H1 (cell line): ENCODE measurements around the gene NNMT. TPM values are rescaled to one million over a fixed set of nuclear protein-coding genes. Genes with fewer than 3 reads are reported as not detected.

Source experiments
- CTCF ChIA-PET: fragments of 300-600 bp; sonication (Branson Sonifier 250); formaldehyde crosslinking; loops from one replicate; lab custom pipeline; 2021; ENCODE audit not compliant: partially characterized antibody; lab: Charles Lee
- POLR2A ChIA-PET: fragments of 300-600 bp; sonication (Branson Sonifier 250); formaldehyde crosslinking; loops from one replicate; lab custom pipeline; 2021; ENCODE audit warnings: inconsistent platforms; ENCODE audit not compliant: partially characterized antibody; lab: Charles Lee
- DNase-seq, 2 experiments: peaks; one replicate each; pipeline versions ENCODE4 v3.0.0 to v3.0.0-alpha.2; 2010 to 2022; ENCODE audit warnings: low spot score in 2 of 2, low read depth in 1 of 2, mixed read lengths in 1 of 2
- FAIRE-seq: peaks from 2 replicates; lab custom pipeline; 2011; peaks lifted over from hg19 to GRCh38; lab: Jason Lieb, UNC
- H2AFZ ChIP-seq: 2 replicates; pipeline ENCODE4 v1.8.1; 2012; ENCODE audit warnings: low read length, inconsistent platforms
- H2AK5ac ChIP-seq: 2 replicates; pipeline ENCODE4 v1.6.1; 2013; ENCODE audit warnings: low read depth, low read length
- H2BK120ac ChIP-seq: replicated peaks from 2 replicates; pipeline ENCODE3; 2013; ENCODE audit warnings: low read depth, low read length, inconsistent platforms
- H2BK12ac ChIP-seq: 2 replicates; pipeline ENCODE4 v1.6.1; 2013; ENCODE audit warnings: low read depth, low read length
- H2BK15ac ChIP-seq: 2 replicates; pipeline ENCODE4 v1.6.1; 2013; ENCODE audit warnings: low read length
- H2BK20ac ChIP-seq: 2 replicates; pipeline ENCODE4 v1.6.1; 2013; ENCODE audit warnings: low read length
- H2BK5ac ChIP-seq: 2 replicates; pipeline ENCODE4 v1.6.1; 2013; ENCODE audit warnings: low read depth, low read length
- H3K14ac ChIP-seq: 2 replicates; pipeline ENCODE4 v1.6.1; 2013; ENCODE audit warnings: inconsistent platforms; ENCODE audit not compliant: insufficient read length
- H3K18ac ChIP-seq: 2 replicates; pipeline ENCODE4 v1.6.1; 2013; ENCODE audit warnings: low read length; ENCODE audit errors: extremely low read depth
- H3K23ac ChIP-seq: 2 replicates; pipeline ENCODE4 v1.6.1; 2013; ENCODE audit warnings: inconsistent platforms; ENCODE audit not compliant: insufficient read length
- H3K23me2 ChIP-seq: 2 replicates; pipeline ENCODE4 v1.6.1; 2013; ENCODE audit warnings: low read depth, low read length
- H3K27ac ChIP-seq: 2 replicates; pipeline ENCODE4 v1.6.1; 2011; ENCODE audit warnings: low read depth, low read length, inconsistent platforms
- H3K27me3 ChIP-seq, 4 experiments: replicated peaks in 1 of 4; 1 replicate in 1 of 4; 2 replicates in 3 of 4; pipeline versions ENCODE4 v1.6.1 to v1.8.1; 2011 to 2013; ENCODE audit warnings: low read length in 3 of 4, mild to moderate bottlenecking in 3 of 4, inconsistent platforms in 2 of 4, mixed read lengths in 2 of 4, moderate library complexity in 1 of 4; ENCODE audit not compliant: control insufficient read depth in 3 of 4, insufficient read depth in 3 of 4; ENCODE audit errors: extremely low read depth in 1 of 4
- H3K36me3 ChIP-seq, 4 experiments: 2 replicates each; pipeline versions ENCODE4 v1.6.1 to v1.8.1; 2011 to 2013; ENCODE audit warnings: mild to moderate bottlenecking in 4 of 4, low read length in 3 of 4, moderate library complexity in 2 of 4, control low read depth in 1 of 4, inconsistent platforms in 1 of 4; ENCODE audit not compliant: insufficient read depth in 4 of 4, control insufficient read depth in 2 of 4
- H3K4ac ChIP-seq: replicated peaks from 2 replicates; pipeline ENCODE3; 2013; ENCODE audit warnings: low read length, low read depth, mixed read lengths, inconsistent platforms; ENCODE audit not compliant: insufficient read length
- H3K4me1 ChIP-seq, 4 experiments: replicated peaks in 1 of 4; 1 replicate in 1 of 4; 2 replicates in 3 of 4; pipeline versions ENCODE4 v1.6.1 to v1.8.1; 2011 to 2013; ENCODE audit warnings: low read length in 3 of 4, inconsistent platforms in 2 of 4, mixed read lengths in 1 of 4; ENCODE audit not compliant: insufficient read depth in 4 of 4, control insufficient read depth in 3 of 4
- H3K4me2 ChIP-seq, 2 experiments: 2 replicates each; pipeline versions ENCODE4 v1.6.1 to v1.8.1; 2011 to 2013; ENCODE audit warnings: low read depth in 2 of 2, low read length in 2 of 2, control low read depth in 1 of 2, inconsistent platforms in 1 of 2, mild to moderate bottlenecking in 1 of 2; ENCODE audit not compliant: insufficient read depth in 1 of 2
- H3K4me3 ChIP-seq, 4 experiments: fragments of 200-600, 300-600 bp in 1 of 4; sonication (generic), shearing (Covaris generic), sonication (Bioruptor Twin) in 1 of 4; 2 replicates each; pipeline versions ENCODE4 v1.5.1 to v1.8.1; 2011 to 2016; ENCODE audit warnings: low read length in 4 of 4, low read depth in 3 of 4, control low read depth in 2 of 4, inconsistent platforms in 2 of 4, mild to moderate bottlenecking in 2 of 4, mixed read lengths in 1 of 4, moderate library complexity in 1 of 4; ENCODE audit not compliant: insufficient read depth in 2 of 4; ENCODE audit errors: extremely low read depth in 1 of 4
- H3K56ac ChIP-seq: replicated peaks from 2 replicates; pipeline ENCODE3; 2013; ENCODE audit warnings: low read depth, mild to moderate bottlenecking, mixed read lengths, low read length, inconsistent platforms; ENCODE audit not compliant: insufficient read length
- H3K79me1 ChIP-seq: 2 replicates; pipeline ENCODE4 v1.6.1; 2013; ENCODE audit warnings: low read depth, low read length, control low read depth
- H3K79me2 ChIP-seq, 2 experiments: 2 replicates each; pipeline versions ENCODE4 v1.6.1 to v1.8.1; 2012 to 2013; ENCODE audit warnings: low read length in 2 of 2, mild to moderate bottlenecking in 2 of 2, inconsistent platforms in 1 of 2; ENCODE audit not compliant: insufficient read depth in 2 of 2, control insufficient read depth in 1 of 2
- H3K9ac ChIP-seq, 4 experiments: replicated peaks in 1 of 4; 1 replicate in 1 of 4; 2 replicates in 3 of 4; pipeline versions ENCODE4 v1.6.1 to v1.8.1; 2011 to 2013; ENCODE audit warnings: low read depth in 3 of 4, low read length in 3 of 4, control low read depth in 2 of 4, mild to moderate bottlenecking in 2 of 4, moderate library complexity in 2 of 4, inconsistent platforms in 1 of 4; ENCODE audit errors: extremely low read depth in 1 of 4
- H3K9me3 ChIP-seq, 2 experiments: 2 replicates each; pipeline versions ENCODE4 v1.6.1 to v1.8.1; 2012 to 2013; ENCODE audit warnings: mild to moderate bottlenecking in 2 of 2, moderate library complexity in 2 of 2, control low read depth in 1 of 2, inconsistent platforms in 1 of 2, low read depth in 1 of 2, low read length in 1 of 2, mixed read lengths in 1 of 2; ENCODE audit not compliant: insufficient read depth in 2 of 2
- H4K20me1 ChIP-seq, 2 experiments: replicated peaks in 1 of 2; 2 replicates each; pipeline versions ENCODE3 to v1.8.1; 2011 to 2013; ENCODE audit warnings: inconsistent platforms in 2 of 2, low read length in 2 of 2, mild to moderate bottlenecking in 1 of 2; ENCODE audit not compliant: insufficient read depth in 2 of 2, control insufficient read depth in 1 of 2
- H4K5ac ChIP-seq: 2 replicates; pipeline ENCODE4 v1.6.1; 2013; ENCODE audit warnings: low read length, low read depth, mixed read lengths, inconsistent platforms; ENCODE audit not compliant: insufficient read length
- H4K8ac ChIP-seq: 2 replicates; pipeline ENCODE4 v1.8.0; 2013; ENCODE audit warnings: mild to moderate bottlenecking, moderate library complexity, low read length, inconsistent platforms; ENCODE audit not compliant: insufficient read depth; ENCODE audit errors: extremely low read depth
- H4K91ac ChIP-seq: replicated peaks from 2 replicates; pipeline ENCODE3; 2013; ENCODE audit warnings: low read length, mixed read lengths, inconsistent platforms; ENCODE audit not compliant: insufficient read length
- CTBP2 ChIP-seq: IDR thresholded peaks from 2 replicates; pipeline ENCODE4 v1.7.0; 2011; ENCODE audit warnings: borderline replicate concordance, mild to moderate bottlenecking, moderate library complexity, mixed read lengths, low read length; ENCODE audit not compliant: insufficient read depth, insufficient read length
- FOSL1 ChIP-seq: IDR thresholded peaks from 2 replicates; pipeline ENCODE4 v1.6.1; 2011; ENCODE audit warnings: mild to moderate bottlenecking, low read depth, low read length, moderate library complexity; ENCODE audit not compliant: insufficient read depth
- JUND ChIP-seq: IDR thresholded peaks from 2 replicates; pipeline ENCODE4 v1.6.1; 2011; ENCODE audit warnings: mild to moderate bottlenecking, improper control_type of control experiment, low read length
- RAD21 ChIP-seq, 2 experiments: IDR thresholded peaks in 1 of 2; conservative IDR thresholded peaks in 1 of 2; 2 replicates each; pipeline ENCODE4 v1.6.1; 2011; ENCODE audit warnings: low read depth in 2 of 2, low read length in 2 of 2, improper control_type of control experiment in 1 of 2, inconsistent platforms in 1 of 2, mild to moderate bottlenecking in 1 of 2, moderate library complexity in 1 of 2
- SP4 ChIP-seq: IDR thresholded peaks from 2 replicates; pipeline ENCODE4 v1.6.1; 2012; ENCODE audit warnings: low read length, inconsistent platforms
- WGBS, 2 experiments: shearing (Covaris generic) in 1 of 2; methylation state at CpG; one replicate each; pipeline versions ENCODE4 v1.1.6 to v1.1.7; 2013 to 2015; ENCODE audit warnings: low lambda C conversion rate in 2 of 2, mixed read lengths in 2 of 2, inconsistent platforms in 1 of 2, low coverage in 1 of 2, missing lambda C conversion rate in 1 of 2; ENCODE audit not compliant: insufficient replicate concordance in 2 of 2, insufficient coverage in 1 of 2, insufficient read length in 1 of 2; ENCODE audit errors: extremely low coverage in 1 of 2, missing lambda C conversion rate in 1 of 2; 5-methylcytosine and 5-hydroxymethylcytosine counted together
- polyA plus RNA-seq, 7 experiments: library from polyadenylated mRNA; depleted of rRNA in 3 of 7; stranded (reverse) in 5 of 7; unstranded in 2 of 7; fragments of >200 nt in 5 of 7; fragments of 200-250 nt in 2 of 7; gene quantifications; 1 replicate in 5 of 7; 2 replicates in 1 of 7; 4 replicates in 1 of 7; pipeline versions ENCODE4 v1.2.1 to v1.2.3, GENCODE V29; 2011 to 2013; ENCODE audit warnings: missing spikeins in 2 of 7, mixed read lengths in 2 of 7
- total RNA-seq: library from RNA; stranded (reverse); fragmentation: NEBNext Ultra II Directional; extraction: Animal tissue kit (Norgen Biotek cat#: 25700); gene quantifications from 2 replicates; pipeline ENCODE4 v1.2.1, GENCODE V29; 2021
- TF ChIP-seq, protein P1 (sequence below), 3 experiments: IDR thresholded peaks; 1 replicate in 2 of 3; 2 replicates in 1 of 3; pipeline versions ENCODE4 v1.5.1 to v1.6.1; 2011; ENCODE audit warnings: low read length in 3 of 3, mild to moderate bottlenecking in 3 of 3, inconsistent platforms in 2 of 3, low read depth in 1 of 3, moderate library complexity in 1 of 3; ENCODE audit not compliant: insufficient read depth in 1 of 3; ENCODE audit errors: control extremely low read depth in 1 of 3

Gene NNMT
- total and polyA plus RNA-seq, 2 of the 8 experiments (the other 6 are each of a cell fraction or from before 2014, with no cell fraction given): not detected

DNA sequence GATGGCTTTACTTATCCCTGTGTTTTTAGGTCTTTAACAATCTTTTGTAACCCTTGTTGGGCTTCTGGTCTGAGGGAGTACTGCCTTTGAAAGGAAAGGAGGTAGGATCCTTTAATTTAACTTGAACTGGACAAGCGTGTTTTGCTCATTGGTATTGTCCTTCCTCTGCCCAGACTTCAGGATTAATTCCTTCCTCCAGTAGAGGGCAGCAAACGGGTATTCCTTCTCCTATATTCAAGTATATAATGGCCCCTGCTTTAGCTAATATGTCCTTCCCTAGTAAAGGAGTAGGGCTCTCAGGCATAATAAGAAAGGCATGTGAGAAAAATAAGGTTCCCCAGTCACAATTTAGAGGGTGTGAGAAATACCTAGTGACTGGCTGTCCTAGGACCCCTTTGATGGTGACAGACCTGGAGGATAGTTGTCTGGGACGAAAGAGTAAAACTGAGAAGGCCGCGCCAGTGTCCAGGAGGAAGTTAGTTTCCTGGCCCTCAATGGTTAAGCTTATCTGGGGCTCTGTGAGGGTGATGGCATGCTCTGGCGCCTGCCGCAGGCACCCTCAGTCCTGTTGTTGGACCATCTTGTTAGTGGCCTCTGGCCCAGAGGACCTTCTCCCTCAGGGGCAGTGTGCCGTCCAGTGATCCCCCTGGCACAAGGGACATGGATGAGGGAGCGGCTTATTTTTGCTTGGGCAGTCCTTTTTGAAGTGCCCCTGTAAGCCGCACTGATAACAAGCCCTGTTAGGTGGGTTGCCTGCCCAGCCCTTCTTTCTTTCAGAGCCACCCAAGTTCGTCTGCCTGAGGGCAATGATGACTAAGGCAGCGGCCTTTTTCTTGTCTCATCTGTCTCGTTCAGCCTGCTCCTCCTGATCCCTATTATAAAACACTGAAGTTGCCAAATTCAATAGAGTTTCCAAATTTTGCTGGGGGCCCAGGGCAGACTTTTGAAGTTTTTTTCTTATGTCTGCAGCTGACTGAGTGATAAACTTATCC, 52.3 kb downstream of the NNMT start:
- ChIA-PET CTCF (interaction anchor here (0.6 to 1.8 kb wide), 14 partner anchors 12 to 156 kb away, joined by 3 to 6 read pairs (median 4); no protein-coding TSS in a partner anchor), POLR2A (no interaction called here)
- no peaks in the 10 kb centered on the region for H3K27me3 ChIP-seq
- H3K79me1 ChIP-seq: no peaks in the 10 kb centered on the region
- no peak overlapping the region for H2BK5ac ChIP-seq
- H3K4me3 ChIP-seq: no peak overlapping the region
- H3K23me2 ChIP-seq: no peaks in the 10 kb centered on the region
- H3K4ac ChIP-seq: no peak overlapping the region
- TF ChIP-seq FOSL1: no peak
- no peak for TF ChIP-seq JUND
- no peak for TF ChIP-seq SP4
- TF ChIP-seq, protein P1, sequence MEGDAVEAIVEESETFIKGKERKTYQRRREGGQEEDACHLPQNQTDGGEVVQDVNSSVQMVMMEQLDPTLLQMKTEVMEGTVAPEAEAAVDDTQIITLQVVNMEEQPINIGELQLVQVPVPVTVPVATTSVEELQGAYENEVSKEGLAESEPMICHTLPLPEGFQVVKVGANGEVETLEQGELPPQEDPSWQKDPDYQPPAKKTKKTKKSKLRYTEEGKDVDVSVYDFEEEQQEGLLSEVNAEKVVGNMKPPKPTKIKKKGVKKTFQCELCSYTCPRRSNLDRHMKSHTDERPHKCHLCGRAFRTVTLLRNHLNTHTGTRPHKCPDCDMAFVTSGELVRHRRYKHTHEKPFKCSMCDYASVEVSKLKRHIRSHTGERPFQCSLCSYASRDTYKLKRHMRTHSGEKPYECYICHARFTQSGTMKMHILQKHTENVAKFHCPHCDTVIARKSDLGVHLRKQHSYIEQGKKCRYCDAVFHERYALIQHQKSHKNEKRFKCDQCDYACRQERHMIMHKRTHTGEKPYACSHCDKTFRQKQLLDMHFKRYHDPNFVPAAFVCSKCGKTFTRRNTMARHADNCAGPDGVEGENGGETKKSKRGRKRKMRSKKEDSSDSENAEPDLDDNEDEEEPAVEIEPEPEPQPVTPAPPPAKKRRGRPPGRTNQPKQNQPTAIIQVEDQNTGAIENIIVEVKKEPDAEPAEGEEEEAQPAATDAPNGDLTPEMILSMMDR (IDR thresholded peaks at IDR 0.05; ENCODE audit: control extremely low read depth in 1 of 3, insufficient read depth in 1 of 3, low read depth in 1 of 3, low read length in 3 of 3): peak in 2 of 3 experiments; percentile 31 to 55; a peak in 2 of 4 replicates
- peak; percentile 49 to 54 for TF ChIP-seq RAD21 (IDR thresholded peaks at IDR 0.05 in 1 of 2, conservative IDR thresholded peaks at IDR 0.05 in 1 of 2; ENCODE audit: low read depth in 2 of 2, low read length in 2 of 2)
- TF ChIP-seq CTBP2: no peak
- H2AK5ac ChIP-seq: no peak overlapping the region
- no peak overlapping the region for H3K18ac ChIP-seq
- no peak overlapping the region for H2BK120ac ChIP-seq
- no peak overlapping the region for H3K9ac ChIP-seq
- FAIRE-seq (no peak), DNase-seq (peak; percentile 34 to 63)
- no peak overlapping the region for H3K56ac ChIP-seq
- 0 out of 2 replicates have a peak overlapping the region, but pooled peaks have one; percentile 49 for H2BK15ac ChIP-seq
- H3K23ac ChIP-seq: no peak overlapping the region
- H3K79me2 ChIP-seq: no peaks in the 10 kb centered on the region
- H4K8ac ChIP-seq: no peak overlapping the region
- peak overlapping the region; percentile 87 for H2AFZ ChIP-seq
- H3K27ac ChIP-seq: no peak overlapping the region
- WGBS, 2 experiments: 85% methylated on average over 13 of the region's 13 CpGs; no CpG with 5 or more reads in 1 of the 2 experiments
- peaks cover 0 to 2% (median 0%) of the 10 kb centered on the region in 4 experiments; a peak in 1 of 7 replicates for H3K4me1 ChIP-seq
- H2BK20ac ChIP-seq: no peak overlapping the region
- H4K91ac ChIP-seq: no peak overlapping the region
- no peak overlapping the region for H3K4me2 ChIP-seq
- H4K5ac ChIP-seq: no peak overlapping the region
- H3K14ac ChIP-seq: no peak overlapping the region
- H4K20me1 ChIP-seq: no peaks in the 10 kb centered on the region
- H2BK12ac ChIP-seq: 0 out of 2 replicates have a peak overlapping the region, but pooled peaks have one; percentile 60
- no peaks in the 10 kb centered on the region for H3K36me3 ChIP-seq
- peaks cover 7% of the 10 kb centered on the region in 2 experiments; a peak in 3 of 4 replicates for H3K9me3 ChIP-seq
